ENCODE measurements around the gene KRTAP5-9. TPM values are rescaled to one million over a fixed set of nuclear protein-coding genes. Genes with fewer than 3 reads are reported as not detected.
"Not testable (repeated sequence)": the region's sequence is repeated elsewhere in the genome, so short reads cannot be mapped to it uniquely, and the experiment has no call there.

KRTAP5-9 gene
- total RNA-seq, 1 donor from 2014 or later = not detected

DNA sequence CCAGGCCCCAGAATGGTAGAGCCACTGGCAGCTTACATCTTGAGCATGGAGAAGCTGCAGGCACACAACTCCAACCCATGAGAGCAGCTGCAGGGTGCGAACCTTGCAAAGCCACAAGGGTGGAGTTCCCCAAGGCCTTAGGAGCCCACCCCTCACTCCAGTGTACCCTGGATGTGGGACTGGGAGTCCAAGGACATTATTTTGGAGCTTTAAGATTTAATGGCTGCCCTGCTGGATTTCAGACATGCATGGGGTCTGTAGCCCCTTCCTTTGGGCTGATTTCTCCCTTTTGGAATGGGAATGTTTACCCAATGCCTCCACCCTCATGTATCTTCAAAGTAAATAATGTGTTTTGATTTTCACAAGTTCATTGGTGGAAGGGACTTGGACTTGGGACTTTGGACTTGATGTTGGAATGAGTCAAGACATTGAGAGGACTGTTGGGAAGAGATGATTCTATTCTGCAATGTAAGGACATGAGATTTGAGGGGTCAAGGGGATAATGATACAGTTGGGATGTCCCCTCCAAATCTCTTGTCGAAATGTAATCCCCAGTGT, 22.2 kb upstream of the KRTAP5-9 start:
- Mint-ChIP-seq H3K36me3 (ENCODE audit: unreplicated experiment) (no peaks in the 10 kb centered on the region), H3K9me3 (ENCODE audit: unreplicated experiment) (no peaks in the 10 kb centered on the region), H3K4me1 (ENCODE audit: unreplicated experiment) (no peaks in the 10 kb centered on the region), H3K27me3 (ENCODE audit: unreplicated experiment) (peaks cover 3% of the 10 kb centered on the region), H3K4me3 (ENCODE audit: unreplicated experiment) (no peak overlapping the region), H3K27ac (ENCODE audit: unreplicated experiment) (no peak overlapping the region)
- TF ChIP-seq, protein P1, sequence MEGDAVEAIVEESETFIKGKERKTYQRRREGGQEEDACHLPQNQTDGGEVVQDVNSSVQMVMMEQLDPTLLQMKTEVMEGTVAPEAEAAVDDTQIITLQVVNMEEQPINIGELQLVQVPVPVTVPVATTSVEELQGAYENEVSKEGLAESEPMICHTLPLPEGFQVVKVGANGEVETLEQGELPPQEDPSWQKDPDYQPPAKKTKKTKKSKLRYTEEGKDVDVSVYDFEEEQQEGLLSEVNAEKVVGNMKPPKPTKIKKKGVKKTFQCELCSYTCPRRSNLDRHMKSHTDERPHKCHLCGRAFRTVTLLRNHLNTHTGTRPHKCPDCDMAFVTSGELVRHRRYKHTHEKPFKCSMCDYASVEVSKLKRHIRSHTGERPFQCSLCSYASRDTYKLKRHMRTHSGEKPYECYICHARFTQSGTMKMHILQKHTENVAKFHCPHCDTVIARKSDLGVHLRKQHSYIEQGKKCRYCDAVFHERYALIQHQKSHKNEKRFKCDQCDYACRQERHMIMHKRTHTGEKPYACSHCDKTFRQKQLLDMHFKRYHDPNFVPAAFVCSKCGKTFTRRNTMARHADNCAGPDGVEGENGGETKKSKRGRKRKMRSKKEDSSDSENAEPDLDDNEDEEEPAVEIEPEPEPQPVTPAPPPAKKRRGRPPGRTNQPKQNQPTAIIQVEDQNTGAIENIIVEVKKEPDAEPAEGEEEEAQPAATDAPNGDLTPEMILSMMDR (IDR thresholded peaks at IDR 0.05) = no peak
- DNase-seq (ENCODE audit: extremely low spot score, unreplicated experiment) = peak; percentile 57

DNA sequence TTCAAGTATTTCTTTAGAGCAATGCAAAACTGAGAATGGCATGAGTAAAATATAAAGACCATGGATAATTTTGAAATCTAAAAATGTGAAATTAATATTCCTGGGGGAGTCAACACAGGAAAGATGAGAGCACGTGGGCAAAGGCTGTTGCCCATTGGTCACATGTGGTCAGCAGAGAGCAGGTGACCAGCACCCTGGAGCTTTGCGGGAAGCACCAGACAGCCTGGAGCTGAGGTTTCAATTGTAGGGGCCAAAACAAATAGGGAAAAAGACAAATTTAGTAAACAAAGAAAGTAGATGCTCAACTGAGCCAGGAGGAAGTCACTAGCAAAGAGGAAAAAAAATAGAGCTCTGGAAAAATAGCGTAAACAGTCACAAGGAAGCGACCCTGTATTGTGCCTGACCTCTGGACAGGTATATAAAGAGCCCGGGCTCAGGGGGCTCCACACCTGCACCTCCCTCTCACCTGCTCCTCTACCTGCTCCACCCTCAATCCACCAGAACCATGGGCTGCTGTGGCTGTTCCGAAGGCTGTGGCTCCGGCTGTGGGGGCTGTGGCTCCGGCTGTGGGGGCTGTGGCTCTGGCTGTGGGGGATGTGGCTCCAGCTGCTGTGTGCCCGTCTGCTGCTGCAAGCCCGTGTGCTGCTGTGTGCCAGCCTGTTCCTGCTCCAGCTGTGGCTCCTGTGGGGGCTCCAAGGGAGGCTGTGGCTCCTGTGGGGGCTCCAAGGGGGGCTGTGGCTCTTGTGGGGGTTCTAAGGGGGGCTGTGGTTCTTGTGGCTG, 21.2 kb upstream of the KRTAP5-9 start, which contains the start of gene KRTAP5-7:
TSS of gene KRTAP5-7 (plus strand) at position 472 of the 780 bp plus-strand sequence. CDS start at position 506, 34 bp downstream.
- not testable (repeated sequence) for H3K4me1 Mint-ChIP-seq (ENCODE audit: unreplicated experiment)

DNA sequence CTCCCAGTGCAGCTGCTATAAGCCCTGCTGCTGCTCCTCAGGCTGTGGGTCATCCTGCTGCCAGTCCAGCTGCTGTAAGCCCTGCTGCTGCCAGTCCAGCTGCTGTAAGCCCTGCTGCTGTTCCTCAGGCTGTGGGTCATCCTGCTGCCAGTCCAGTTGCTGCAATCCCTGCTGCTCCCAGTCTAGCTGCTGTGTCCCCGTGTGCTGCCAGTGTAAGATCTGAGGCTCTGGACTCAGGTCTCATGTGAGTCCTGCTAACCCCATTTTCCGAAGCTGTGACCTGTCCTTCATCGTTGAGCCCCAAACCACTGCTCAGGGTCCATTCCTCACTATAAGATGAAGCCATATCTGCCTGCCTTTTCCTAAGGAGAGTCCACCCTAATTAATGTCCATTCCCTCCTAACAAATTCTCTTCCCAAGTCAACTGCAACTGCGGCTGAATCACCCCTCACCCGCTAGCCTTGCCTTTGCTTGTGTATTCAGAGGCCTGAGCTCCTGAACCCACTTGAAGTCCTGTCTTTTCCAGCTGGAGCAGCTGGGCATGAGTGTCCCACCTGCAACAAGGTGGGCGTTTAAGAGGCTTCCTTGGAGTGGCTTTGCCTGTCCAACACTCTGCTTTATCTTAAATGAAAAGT, 20.5 kb upstream of the KRTAP5-9 start:
- DNase-seq (ENCODE audit: extremely low spot score, unreplicated experiment) = peak; percentile 70
- Mint-ChIP-seq H3K4me1 (ENCODE audit: unreplicated experiment) (no peaks in the 10 kb centered on the region), H3K36me3 (ENCODE audit: unreplicated experiment) (no peaks in the 10 kb centered on the region), H3K9me3 (ENCODE audit: unreplicated experiment) (no peaks in the 10 kb centered on the region), H3K27me3 (ENCODE audit: unreplicated experiment) (peaks cover 3% of the 10 kb centered on the region), H3K4me3 (ENCODE audit: unreplicated experiment) (no peak overlapping the region), H3K27ac (ENCODE audit: unreplicated experiment) (no peak overlapping the region)
- TF ChIP-seq, protein P1 (IDR thresholded peaks at IDR 0.05) = no peak

More for the DNA sequence above, 21.2 kb upstream of the KRTAP5-9 start, which contains the start of gene KRTAP5-7:
- not testable (repeated sequence) for H3K36me3 Mint-ChIP-seq (ENCODE audit: unreplicated experiment); H3K9me3 Mint-ChIP-seq (ENCODE audit: unreplicated experiment); H3K27ac Mint-ChIP-seq (ENCODE audit: unreplicated experiment); H3K27me3 Mint-ChIP-seq (ENCODE audit: unreplicated experiment); H3K4me3 Mint-ChIP-seq (ENCODE audit: unreplicated experiment)
- DNase-seq (ENCODE audit: extremely low spot score, unreplicated experiment) = peak; percentile 60

DNA sequence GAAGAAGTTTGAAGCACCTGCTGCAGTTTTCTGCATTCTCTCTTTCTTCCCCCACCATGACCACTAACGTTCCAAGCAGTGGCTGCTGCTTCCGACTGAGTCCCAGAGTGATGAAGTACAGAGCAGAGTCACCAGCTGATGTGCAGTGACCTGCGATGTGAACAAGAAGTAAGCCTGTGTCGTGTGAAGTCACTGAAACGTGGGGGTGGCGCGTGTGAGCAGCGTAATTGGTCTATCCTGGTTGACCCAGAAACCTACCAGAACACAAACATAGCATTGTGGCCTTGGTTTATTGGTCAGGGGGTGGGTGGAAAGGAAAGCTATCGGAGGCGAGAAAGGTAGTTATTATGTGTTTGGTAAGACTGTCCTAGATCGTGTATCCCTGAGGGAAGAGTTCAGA, 17.6 kb upstream of the KRTAP5-9 start:
- Mint-ChIP-seq H3K4me3 (ENCODE audit: unreplicated experiment) (no peak overlapping the region), H3K4me1 (ENCODE audit: unreplicated experiment) (no peaks in the 10 kb centered on the region), H3K27ac (ENCODE audit: unreplicated experiment) (no peak overlapping the region), H3K36me3 (ENCODE audit: unreplicated experiment) (no peaks in the 10 kb centered on the region), H3K27me3 (ENCODE audit: unreplicated experiment) (peaks cover 3% of the 10 kb centered on the region), H3K9me3 (ENCODE audit: unreplicated experiment) (no peaks in the 10 kb centered on the region)
- TF ChIP-seq, protein P1 (IDR thresholded peaks at IDR 0.05) = no peak
- peak; percentile 53 for DNase-seq (ENCODE audit: extremely low spot score, unreplicated experiment)

DNA sequence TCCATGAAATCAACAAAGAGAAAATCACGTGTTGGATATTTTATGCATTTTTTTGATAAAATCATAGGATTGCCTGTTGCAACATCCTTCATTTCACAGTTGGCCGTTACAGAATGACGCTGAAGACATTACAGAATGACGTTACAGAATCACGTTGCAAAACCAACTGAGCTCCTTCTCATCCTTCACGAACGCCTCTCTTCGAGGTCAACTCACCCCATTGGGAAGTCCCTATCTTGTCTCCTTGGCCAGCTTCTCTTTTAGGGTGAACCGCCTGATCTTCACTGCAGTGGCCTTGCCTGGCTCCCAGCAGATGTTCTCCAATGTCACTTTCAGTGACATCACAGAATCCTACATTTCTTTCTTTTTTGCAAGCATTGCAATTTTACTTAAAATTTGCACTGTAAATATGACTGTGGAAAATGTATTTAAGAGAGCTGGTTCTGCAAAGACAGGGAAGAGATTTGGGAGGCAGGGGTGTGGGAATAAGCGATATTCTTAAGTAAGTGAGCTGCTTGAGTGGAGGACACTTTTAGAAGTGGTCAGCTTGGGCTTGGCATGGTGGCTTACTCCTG, 16.1 kb upstream of the KRTAP5-9 start:
- no peaks in the 10 kb centered on the region for H3K9me3 Mint-ChIP-seq (ENCODE audit: unreplicated experiment)
- DNase-seq (ENCODE audit: extremely low spot score, unreplicated experiment) = peak; percentile 34
- TF ChIP-seq, protein P1 (IDR thresholded peaks at IDR 0.05) = no peak
- no peaks in the 10 kb centered on the region for H3K27me3 Mint-ChIP-seq (ENCODE audit: unreplicated experiment)
- H3K4me1 Mint-ChIP-seq (ENCODE audit: unreplicated experiment) = no peaks in the 10 kb centered on the region
- H3K4me3 Mint-ChIP-seq (ENCODE audit: unreplicated experiment) = no peak overlapping the region
- no peaks in the 10 kb centered on the region for H3K36me3 Mint-ChIP-seq (ENCODE audit: unreplicated experiment)
- no peak overlapping the region for H3K27ac Mint-ChIP-seq (ENCODE audit: unreplicated experiment)

DNA sequence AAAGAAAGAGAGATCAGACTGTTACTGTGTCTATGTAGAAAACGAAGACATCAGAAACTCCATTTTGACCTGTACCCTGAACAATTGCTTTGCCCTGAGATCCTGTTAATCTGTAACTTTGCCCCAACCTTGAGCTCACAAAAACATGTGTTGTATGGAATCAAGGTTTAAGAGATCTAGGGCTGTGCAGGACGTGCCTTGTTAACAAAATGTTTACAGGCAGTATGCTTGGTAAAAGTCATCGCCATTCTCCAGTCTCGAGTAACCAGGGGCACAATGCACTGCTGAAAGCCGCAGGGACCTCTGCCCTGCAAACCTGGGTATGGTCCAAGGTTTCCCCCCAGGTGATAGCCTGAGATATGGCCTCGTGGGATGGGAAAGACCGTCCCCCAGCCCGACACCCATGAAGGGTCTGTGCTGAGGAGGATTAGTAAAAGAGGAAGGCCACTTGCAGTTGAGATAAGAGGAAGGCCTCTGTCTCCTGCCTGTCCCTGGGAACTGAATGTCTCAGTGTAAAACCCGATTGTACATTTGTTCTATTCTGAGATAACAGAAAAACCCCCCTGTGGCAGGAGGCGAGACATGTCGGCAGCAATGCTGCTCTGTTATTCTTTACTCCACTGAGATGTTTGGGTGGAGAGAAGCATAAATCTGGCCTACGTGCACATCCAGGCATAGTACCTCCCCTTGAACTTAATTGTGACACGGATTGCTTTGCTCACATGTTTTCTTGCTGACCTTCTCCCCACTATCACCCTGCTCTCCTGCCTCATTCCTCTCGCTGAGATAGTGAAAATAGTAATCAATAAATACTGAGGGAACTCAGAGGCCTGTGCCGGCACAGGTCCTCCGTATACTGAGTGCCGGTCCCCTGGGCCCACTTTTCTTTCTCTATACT, 13.3 kb upstream of the KRTAP5-9 start:
- H3K4me3 Mint-ChIP-seq (ENCODE audit: unreplicated experiment); H3K27ac Mint-ChIP-seq (ENCODE audit: unreplicated experiment); H3K4me1 Mint-ChIP-seq (ENCODE audit: unreplicated experiment); H3K27me3 Mint-ChIP-seq (ENCODE audit: unreplicated experiment); H3K9me3 Mint-ChIP-seq (ENCODE audit: unreplicated experiment); H3K36me3 Mint-ChIP-seq (ENCODE audit: unreplicated experiment): not testable (repeated sequence)
- DNase-seq (ENCODE audit: extremely low spot score, unreplicated experiment) = peak; percentile 66
